22Rv1 (cell line): ENCODE data around the gene HPS5.
"Not testable (repeated sequence)": the region's sequence is repeated elsewhere in the genome, so short reads cannot be mapped to it uniquely, and the experiment has no call there.

Source experiments
- H3K27ac ChIP-seq: fragments of 450-650 bp; 2 replicates; pipeline ENCODE4 v1.5.1; 2017
- CTCF ChIP-seq: fragments of 450-650 bp; IDR thresholded peaks from 2 replicates; pipeline ENCODE4 v1.5.1; 2017; ENCODE audit warnings: mild to moderate bottlenecking
- ZFX ChIP-seq: fragments of 450-650 bp; IDR thresholded peaks from 2 replicates; pipeline ENCODE4 v1.6.1; 2017; ENCODE audit warnings: antibody characterized with exemption, borderline replicate concordance

HPS5 gene

GRCh38 chr11:18261721-18262120 is 60.2 kb downstream of the HPS5 start:
- TF ChIP-seq CTCF, result no peak
- no peak for TF ChIP-seq ZFX
- no peak overlapping the region for H3K27ac ChIP-seq

DNA sequence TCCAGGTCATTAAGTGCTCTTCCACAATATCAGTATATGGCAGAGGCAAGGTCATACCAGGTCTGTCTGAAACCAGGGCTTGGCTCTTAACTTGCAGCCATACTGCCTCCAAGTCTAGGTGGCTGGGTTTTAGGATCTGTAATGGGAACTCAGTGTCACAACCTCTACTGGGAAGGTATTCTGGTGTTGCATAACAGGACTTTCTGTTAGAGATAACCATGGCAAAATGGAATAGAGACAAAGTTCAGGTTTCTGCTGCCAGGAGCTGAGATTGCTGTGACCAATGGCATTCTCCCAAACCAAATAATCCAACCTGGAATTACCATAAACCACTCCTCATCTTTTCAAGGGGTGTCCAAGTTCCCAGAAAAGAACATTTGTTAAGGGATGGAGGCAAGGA is 62.7 kb downstream of the HPS5 start:
- no peak overlapping the region for H3K27ac ChIP-seq
- no peak for TF ChIP-seq ZFX
- no peak for TF ChIP-seq CTCF

DNA sequence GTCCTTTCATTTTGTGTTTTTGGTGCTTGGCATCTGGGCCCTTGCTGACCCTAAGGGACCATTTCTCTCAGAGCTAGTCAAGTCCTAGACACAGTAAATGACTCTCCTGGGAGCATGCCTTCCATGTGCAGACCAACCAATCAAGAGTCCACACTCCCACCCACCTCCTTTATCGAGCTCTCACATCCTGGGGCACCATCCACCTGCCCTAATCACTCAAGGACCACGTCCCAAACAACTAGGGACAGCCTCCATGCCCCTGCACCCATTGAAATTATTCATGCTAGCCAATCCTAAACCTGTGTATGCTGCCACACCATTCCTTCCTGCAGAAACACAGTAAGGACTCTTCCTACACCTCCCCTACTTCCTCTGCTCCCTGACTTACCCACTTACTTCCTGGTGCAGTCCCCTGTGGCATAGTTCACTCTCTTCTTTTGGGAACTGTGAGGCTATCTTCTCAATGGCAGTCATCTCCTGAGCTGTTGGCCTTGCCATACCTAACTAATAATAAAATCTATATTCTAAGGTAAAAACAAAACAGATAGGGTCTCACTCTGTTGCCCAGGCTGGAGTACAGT is 67.1 kb downstream of the HPS5 start:
- TF ChIP-seq CTCF (no peak), ZFX (no peak)
- no peak overlapping the region for H3K27ac ChIP-seq

GRCh38 chr11:18253778-18254338 is 68.1 kb downstream of the HPS5 start:
- TF ChIP-seq ZFX, result no peak
- no peak for TF ChIP-seq CTCF

GRCh38 chr11:18253233-18253632 is 68.7 kb downstream of the HPS5 start:
- H3K27ac ChIP-seq, result no peak overlapping the region
- TF ChIP-seq ZFX (no peak), CTCF (no peak)

More at GRCh38 chr11:18253778-18254338, 68.1 kb downstream of the HPS5 start:
- no peak overlapping the region for H3K27ac ChIP-seq

- TF ChIP-seq ZFX (no peak), CTCF (no peak)
- H3K27ac ChIP-seq, result no peak within 1 kb of the TSS
Measured at GRCh38 chr11:18248561-18248960, 73.4 kb downstream of the HPS5 start, which contains the start of gene SAA2. Gene SAA2, minus strand, starts transcription at chr11:18248668. Its CDS starts 657 bp downstream, at chr11:18248011.

GRCh38 chr11:18247191-18247581 is 74.8 kb downstream of the HPS5 start:
- not testable (repeated sequence) for H3K27ac ChIP-seq

DNA sequence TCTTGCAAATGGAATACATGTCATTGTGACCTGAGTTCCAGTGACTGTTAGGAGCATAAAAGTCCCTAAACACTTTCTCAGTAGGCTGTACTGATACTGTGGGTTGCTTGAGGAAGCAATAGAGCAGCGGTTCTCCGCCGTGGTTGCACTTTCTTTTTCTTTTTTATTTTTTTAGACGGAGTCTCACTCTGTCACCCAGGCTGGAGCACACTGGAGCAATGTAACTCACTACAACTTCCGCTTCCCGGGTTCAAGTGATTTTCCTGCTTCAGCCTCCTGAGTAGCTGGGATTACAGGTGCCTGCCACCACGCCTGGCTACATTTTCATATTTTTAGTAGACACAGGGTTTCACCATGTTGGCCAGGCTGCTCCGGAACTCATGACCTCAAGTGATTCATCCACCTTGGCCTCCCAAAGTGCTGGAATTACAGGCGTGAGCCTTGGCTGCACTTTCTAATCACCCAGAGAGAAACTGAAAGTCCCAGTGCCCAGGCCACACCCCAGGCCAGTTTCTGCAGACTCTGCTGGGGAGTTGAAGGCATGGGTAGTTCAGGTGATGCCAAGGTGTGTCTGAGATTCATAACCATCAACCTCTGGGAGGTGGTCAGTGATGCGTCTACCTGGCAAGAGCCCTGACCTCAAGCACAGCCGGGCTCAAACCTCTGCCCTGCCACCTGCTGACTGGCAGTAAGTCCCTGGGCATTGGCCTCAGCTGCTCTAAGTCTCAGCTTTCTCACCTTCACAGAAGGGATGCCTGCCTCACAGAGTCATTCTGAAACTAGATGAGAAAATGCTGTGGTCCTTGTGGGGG is 75.4 kb downstream of the HPS5 start:
- not testable (repeated sequence) for H3K27ac ChIP-seq
